Body of pancreas (tissue), 4 donors: Measurements from ENCODE around the gene TRIM37. TPM values are rescaled to one million over a fixed set of nuclear protein-coding genes. Genes with fewer than 3 reads are reported as not detected.

ENCODE experiments used
- ATAC-seq: fragments of 150-250 bp; one replicate; pipeline ENCODE4 v1.9.1; 2016
- DNase-seq, 4 donors: peaks; one replicate each; pipeline ENCODE4 v3.0.0-alpha.2; 2019
- H3K27ac ChIP-seq, 4 donors: fragments of 200-600 bp; sonication (generic); 1 replicate in 3 of 4; 2 replicates in 1 of 4; pipeline versions ENCODE4 v1.5.1 to v1.6.1; 2016 to 2019; ENCODE audit warnings: mild to moderate bottlenecking in 1 of 4, mixed read lengths in 1 of 4, moderate library complexity in 1 of 4
- H3K27me3 ChIP-seq, 2 donors: fragments of 200-600 bp; sonication (generic); one replicate each; pipeline ENCODE4 v1.6.0; 2016; ENCODE audit warnings: mild to moderate bottlenecking in 1 of 2
- H3K36me3 ChIP-seq, 2 donors: fragments of 200-600 bp; sonication (generic); replicated peaks in 1 of 2; 2 replicates each; pipeline ENCODE4 v1.5.1; 2016; ENCODE audit warnings: low read depth in 2 of 2; ENCODE audit not compliant: insufficient read depth in 1 of 2
- H3K4me1 ChIP-seq: fragments of 200-600 bp; sonication (generic); one replicate; pipeline ENCODE4 v1.6.0; 2016
- H3K4me3 ChIP-seq, 2 donors: fragments of 200-600 bp; sonication (generic); 1 replicate in 1 of 2; 2 replicates in 1 of 2; pipeline ENCODE4 v1.5.1; 2016 to 2019
- H3K9me3 ChIP-seq, 3 donors: fragments of 200-600 bp; sonication (generic); 1 replicate in 2 of 3; 2 replicates in 1 of 3; pipeline ENCODE4 v1.5.1; 2016
- CTCF ChIP-seq, 7 experiments: fragments of 450-650 bp in 4 of 7; fragments of 200-600 bp in 3 of 7; sonication (generic) in 3 of 7; IDR thresholded peaks; one replicate each; pipeline ENCODE4 v1.5.1; 2016 to 2019; ENCODE audit warnings: antibody characterized with exemption in 7 of 7
- POLR2A ChIP-seq, 3 donors: fragments of 450-650 bp; IDR thresholded peaks; one replicate each; pipeline ENCODE4 v1.6.1; 2016; ENCODE audit warnings: antibody characterized with exemption in 3 of 3, mild to moderate bottlenecking in 2 of 3
- WGBS, 2 donors: methylation state at CpG; one replicate each; pipeline ENCODE4 v1.1.5; 2017; 5-methylcytosine and 5-hydroxymethylcytosine counted together
- intact Hi-C: fragments of 100-400 bp; cut with DNase I; formaldehyde crosslinking; loops from one replicate; pipeline ENCODE4 v1.15.1; 2023
- total RNA-seq, 2 donors: library from RNA; depleted of rRNA; stranded (reverse); fragments of >200 nt; gene quantifications; one replicate each; pipeline ENCODE4 v1.1.0, GENCODE V29; 2016

Gene TRIM37
- total RNA-seq, 2 donors from 2014 or later, result 11.7 to 12.2 TPM

- H3K4me3 ChIP-seq, result no peak overlapping the region
- peaks cover 0 to 1% of the 10 kb centered on the region in 2 donors for H3K36me3 ChIP-seq
- no peaks in the 10 kb centered on the region for H3K4me1 ChIP-seq
- no peak overlapping the region for H3K27ac ChIP-seq
- ATAC-seq (no peak), DNase-seq (no peak)
- intact Hi-C loops, result no loop called here
- no peaks in the 10 kb centered on the region for H3K27me3 ChIP-seq
- H3K9me3 ChIP-seq, result no peaks in the 10 kb centered on the region
- TF ChIP-seq CTCF (IDR thresholded peaks at IDR 0.05) (no peak), POLR2A (IDR thresholded peaks at IDR 0.05) (no peak)
- 92 to 94% methylated on average over 5 of the region's 5 CpGs for WGBS, 2 donors
Measured at GRCh38 chr17:59056857-59057256, 49.8 kb downstream of the TRIM37 start.

DNA sequence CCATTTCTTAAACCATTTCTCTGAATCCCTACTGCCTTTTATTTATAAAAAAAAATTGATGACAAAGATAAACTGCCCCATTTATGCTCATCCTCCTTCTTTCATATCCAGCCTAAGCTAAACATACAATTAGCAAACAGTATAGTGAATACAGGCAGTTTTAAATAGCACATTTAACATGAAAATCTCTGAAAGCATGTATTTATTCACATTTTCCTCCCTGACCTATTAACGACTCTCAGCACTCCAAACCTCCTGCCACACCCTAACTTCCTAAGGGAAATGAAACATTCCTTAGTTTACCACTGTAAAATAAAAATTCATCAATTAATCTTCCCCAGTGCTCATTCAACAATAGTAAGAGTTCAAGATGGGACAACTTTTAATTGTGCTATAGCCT, 56.9 kb downstream of the TRIM37 start:
- Histone ChIP-seq H3K9me3 (no peaks in the 10 kb centered on the region), H3K27ac (no peak overlapping the region), H3K27me3 (no peaks in the 10 kb centered on the region), H3K36me3 (no peaks in the 10 kb centered on the region), H3K4me1 (no peaks in the 10 kb centered on the region), H3K4me3 (no peak overlapping the region)
- intact Hi-C loops, result no loop called here
- TF ChIP-seq POLR2A (IDR thresholded peaks at IDR 0.05) (no peak), CTCF (IDR thresholded peaks at IDR 0.05) (no peak)
- ATAC-seq, result no peak
- 63 to 78% methylated on average over 1 of the region's 1 CpG for WGBS, 2 donors
- no peak for DNase-seq

GRCh38 chr17:59047616-59048015, 59.1 kb downstream of the TRIM37 start:
- TF ChIP-seq POLR2A (IDR thresholded peaks at IDR 0.05) (no peak), CTCF (IDR thresholded peaks at IDR 0.05) (no peak)
- no peak for ATAC-seq
- H3K36me3 ChIP-seq, result peaks cover 0 to 4% of the 10 kb centered on the region in 2 donors
- DNase-seq, result no peak
- no peaks in the 10 kb centered on the region for H3K27me3 ChIP-seq
- no peak overlapping the region for H3K27ac ChIP-seq
- WGBS, 2 donors, result 80 to 81% methylated on average over 3 of the region's 3 CpGs
- no peak overlapping the region for H3K4me3 ChIP-seq
- H3K4me1 ChIP-seq, result no peaks in the 10 kb centered on the region
- intact Hi-C loops, result no loop called here
- no peaks in the 10 kb centered on the region for H3K9me3 ChIP-seq

DNA sequence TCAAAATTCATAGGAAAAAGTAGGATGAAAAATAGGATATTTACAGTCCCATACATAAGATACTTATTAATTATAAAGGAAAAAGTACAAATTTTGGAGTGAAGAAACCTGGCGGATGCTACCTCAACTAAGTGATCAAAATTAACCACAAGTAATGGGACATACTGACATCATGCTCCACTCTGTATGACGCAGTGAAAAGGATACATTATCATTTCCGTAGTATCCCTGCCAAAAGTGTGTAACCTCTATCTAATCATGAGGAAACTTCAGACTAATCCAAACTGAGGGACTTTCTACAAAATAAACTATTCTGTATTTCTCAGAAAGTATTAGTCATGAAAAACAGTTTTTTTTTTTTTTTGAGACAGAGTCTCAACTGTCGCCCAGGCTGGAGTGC, 60.5 kb downstream of the TRIM37 start:
- Histone ChIP-seq H3K36me3 (peaks cover 0 to 6% of the 10 kb centered on the region in 2 donors), H3K27me3 (no peaks in the 10 kb centered on the region), H3K27ac (no peak overlapping the region), H3K4me3 (no peak overlapping the region), H3K4me1 (no peaks in the 10 kb centered on the region), H3K9me3 (no peaks in the 10 kb centered on the region)
- DNase-seq, result no peak
- intact Hi-C loops, result no loop called here
- ATAC-seq, result no peak
- TF ChIP-seq CTCF (IDR thresholded peaks at IDR 0.05) (no peak), POLR2A (IDR thresholded peaks at IDR 0.05) (no peak)
- 90 to 93% methylated on average over 4 of the region's 4 CpGs for WGBS, 2 donors

- Histone ChIP-seq H3K27ac (no peak overlapping the region), H3K4me1 (peaks cover 12% of the 10 kb centered on the region), H3K36me3 (peaks cover 0 to 12% of the 10 kb centered on the region in 2 donors), H3K4me3 (no peak overlapping the region), H3K27me3 (no peaks in the 10 kb centered on the region), H3K9me3 (no peaks in the 10 kb centered on the region)
- TF ChIP-seq POLR2A (IDR thresholded peaks at IDR 0.05) (no peak), CTCF (IDR thresholded peaks at IDR 0.05) (no peak)
- intact Hi-C loops, result no loop called here
- no peak for ATAC-seq
- WGBS, 2 donors, result 39 to 40% methylated on average over 5 of the region's 5 CpGs
- DNase-seq, result peak in 3 of 4 donors; percentile 5 to 33 (median 15)
Measured at GRCh38 chr17:59038734-59039133, 67.9 kb downstream of the TRIM37 start.
